Limb (tissue), 2 donors: ENCODE measurements around the gene REG1B.
"Not testable (repeated sequence)": the region's sequence is repeated elsewhere in the genome, so short reads cannot be mapped to it uniquely, and the experiment has no call there.

Experiments
- DNase-seq, 2 donors: peaks; one replicate each; pipeline ENCODE4 v3.0.0-alpha.2; 2016; ENCODE audit errors: extremely low spot score in 2 of 2

REG1B gene

DNA sequence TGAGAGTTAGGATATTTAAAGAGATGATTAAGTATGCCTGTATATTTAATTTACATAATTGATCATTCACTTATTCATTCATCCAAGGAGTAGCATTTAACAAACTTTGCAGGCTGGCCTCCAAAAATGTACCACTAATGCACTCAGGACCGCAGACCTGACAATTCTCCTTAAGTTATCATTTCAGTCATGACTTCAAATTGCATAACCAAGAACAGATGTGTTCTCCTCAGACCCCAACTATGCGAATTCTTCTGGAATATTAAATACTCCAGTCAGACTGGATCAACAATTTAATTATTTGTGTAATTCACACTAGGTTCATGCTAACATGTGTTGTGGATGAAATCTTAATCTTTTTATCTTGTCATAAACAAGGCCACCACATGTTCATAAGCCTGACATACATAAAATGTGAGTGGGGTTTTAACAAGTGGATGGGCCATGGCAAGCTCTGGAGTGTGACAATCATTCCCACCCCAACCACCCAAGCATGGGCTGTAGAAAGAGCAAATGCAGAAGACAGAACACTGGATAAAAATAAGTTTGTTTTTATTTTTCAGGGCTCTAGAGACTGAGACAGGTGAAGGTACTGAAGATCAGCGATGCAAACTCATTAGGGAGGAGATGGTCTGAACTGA lies 3.2 kb downstream of the REG1B start:
- DNase-seq = no peak

DNA sequence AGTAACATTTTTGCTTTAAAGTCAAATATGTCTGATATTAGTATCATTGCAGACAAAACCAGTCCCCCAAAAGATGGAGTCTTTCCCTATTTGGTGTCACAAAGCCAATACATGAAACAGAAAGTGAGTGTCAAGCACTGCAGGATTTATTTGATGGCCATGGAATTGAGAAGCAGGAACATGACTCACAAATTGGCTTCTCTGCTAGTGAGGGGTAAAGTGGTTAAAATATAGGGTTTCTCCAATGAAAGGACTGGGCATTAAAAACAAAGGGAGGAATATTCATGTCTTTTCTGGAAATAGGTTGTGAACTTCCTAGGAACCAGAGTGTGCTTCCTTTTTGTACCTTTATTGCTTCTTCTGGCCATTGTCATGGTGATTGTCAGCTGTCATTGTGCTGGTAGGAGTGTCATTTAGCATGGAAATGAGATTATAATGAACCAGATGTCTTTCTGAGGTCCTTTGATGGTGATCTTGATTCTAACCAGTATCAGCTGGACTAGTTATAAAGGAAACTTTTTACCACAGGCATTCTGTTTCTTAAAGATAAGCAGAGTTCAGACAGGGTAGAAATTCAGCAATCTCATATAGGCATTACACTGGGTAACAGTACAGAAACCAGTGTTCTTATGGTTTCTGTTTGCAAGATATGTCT lies 4.1 kb downstream of the REG1B start:
- DNase-seq = no peak

DNA sequence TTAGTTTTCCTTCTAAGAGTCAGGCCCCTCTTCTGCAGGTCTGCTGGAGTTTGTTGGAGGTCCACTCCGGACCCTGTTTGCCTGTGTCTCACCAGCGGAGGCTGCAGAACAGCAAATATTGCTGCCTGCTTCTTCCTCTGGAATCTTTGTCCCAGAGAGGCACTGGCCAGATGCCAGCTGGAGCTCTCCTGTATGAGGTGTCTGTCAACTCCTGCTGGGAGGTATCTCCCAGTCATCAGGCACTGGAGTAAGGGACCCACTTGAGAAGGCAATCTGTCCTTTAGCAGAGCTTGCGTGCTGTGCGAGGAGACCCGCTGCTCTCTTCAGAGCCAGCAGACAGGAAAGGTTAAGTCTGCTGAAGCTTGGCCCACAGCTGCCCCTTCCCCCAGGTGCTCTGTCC lies 4.8 kb downstream of the REG1B start:
- DNase-seq = no peak

DNA sequence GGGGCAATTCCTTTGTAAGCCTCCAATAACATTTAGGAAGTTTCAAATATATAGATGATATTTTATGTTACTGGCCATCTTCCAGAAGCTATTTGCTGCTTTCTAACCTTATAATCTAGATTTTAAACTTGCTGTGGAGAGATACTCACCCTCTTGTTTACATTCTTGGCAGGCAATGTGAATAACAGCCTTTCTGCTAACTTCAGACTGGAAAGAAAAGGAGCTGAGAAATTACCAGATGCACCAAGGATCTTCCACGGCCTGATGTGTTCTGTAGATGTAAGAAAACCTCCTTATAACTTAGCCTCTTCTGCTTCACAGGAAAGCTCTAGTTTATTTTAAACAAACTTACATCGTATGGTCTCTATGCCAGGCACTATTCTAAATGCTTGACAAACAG lies 16.7 kb downstream of the REG1B start:
- DNase-seq = no peak

- no peak for DNase-seq
Observed at GRCh38 chr2:79065201-79065600, 22.6 kb downstream of the REG1B start.

GRCh38 chr2:79054769-79055168 lies 33.0 kb downstream of the REG1B start:
- not testable (repeated sequence) for DNase-seq

DNA sequence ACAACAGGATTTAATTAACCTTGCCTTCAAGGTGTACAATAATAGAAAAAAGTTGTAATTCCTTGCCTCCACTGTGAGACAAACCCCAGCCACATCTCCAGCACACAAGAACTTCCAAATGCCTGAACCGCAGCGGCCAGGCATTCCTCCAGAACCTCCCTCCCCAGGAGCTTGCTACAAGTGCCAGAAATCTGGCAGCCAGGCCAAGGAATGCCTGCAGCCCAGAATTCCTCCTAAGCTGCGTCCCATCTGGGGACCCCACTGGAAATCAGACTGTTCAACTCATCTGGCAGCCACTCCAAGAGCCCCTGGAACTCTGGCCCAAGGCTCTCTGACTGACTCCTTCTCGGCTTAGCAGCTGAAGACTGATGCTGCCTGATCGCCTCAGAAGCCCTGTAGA lies 34.3 kb downstream of the REG1B start:
- peak; percentile 40 to 64 for DNase-seq

DNA sequence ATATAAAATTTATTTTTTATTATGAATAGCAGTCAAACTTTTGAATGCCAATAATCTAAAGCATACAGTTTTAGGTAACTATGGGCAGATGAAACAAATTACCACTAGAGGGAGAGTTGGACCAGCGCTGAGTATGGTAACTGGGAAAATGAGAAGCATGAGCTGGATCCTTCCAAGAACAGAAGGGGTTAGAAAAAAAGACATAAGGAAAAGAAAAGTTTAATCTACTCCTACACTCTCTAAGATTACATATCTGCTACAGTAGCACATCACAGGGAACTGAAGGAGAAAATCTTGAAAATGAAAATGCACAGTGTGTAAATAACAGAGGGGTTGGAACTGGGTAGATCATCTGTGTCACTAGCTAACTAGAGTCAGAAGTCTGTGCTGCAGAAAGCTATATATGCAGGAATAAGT lies 46.8 kb downstream of the REG1B start:
- peak in 1 of 2 donors; percentile 49 for DNase-seq

GRCh38 chr2:79039944-79040343 lies 47.8 kb downstream of the REG1B start:
- no peak for DNase-seq
